B cell (primary cell): ENCODE measurements around the gene UGT2B28.
"Not testable (repeated sequence)": the region's sequence is repeated elsewhere in the genome, so short reads cannot be mapped to it uniquely, and the experiment has no call there.

Source experiments
- EZH2 ChIP-seq: IDR thresholded peaks from 2 replicates; pipeline ENCODE4 v1.6.1; 2012; ENCODE audit warnings: borderline replicate concordance, low read depth, mild to moderate bottlenecking, moderate library complexity, low read length; ENCODE audit not compliant: insufficient read depth, poor library complexity, severe bottlenecking
- TF ChIP-seq, protein P1 (sequence below): fragments of 200-600 bp; IDR thresholded peaks from one replicate; pipeline ENCODE4 v1.8.0; 2022; ENCODE audit warnings: antibody characterized with exemption, mild to moderate bottlenecking

DNA sequence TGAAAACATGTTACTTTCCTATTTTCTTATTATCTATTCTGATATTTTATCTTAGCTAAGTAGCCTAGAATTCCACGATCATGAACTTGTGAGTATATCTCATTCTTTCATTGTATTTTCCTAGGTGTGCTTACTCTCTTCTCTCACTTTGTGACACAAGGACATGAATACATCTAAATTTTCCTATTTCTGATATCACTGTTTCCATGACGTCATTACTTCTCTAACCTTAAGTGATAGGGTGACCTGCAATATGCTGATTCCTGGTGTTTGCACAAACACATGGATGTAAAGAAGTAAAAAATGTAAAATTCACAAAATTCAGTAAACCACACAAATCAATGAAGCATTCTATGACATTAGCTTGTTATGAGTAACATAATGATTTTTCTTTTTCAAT, 29.4 kb upstream of the UGT2B28 start:
- TF ChIP-seq, protein P1, sequence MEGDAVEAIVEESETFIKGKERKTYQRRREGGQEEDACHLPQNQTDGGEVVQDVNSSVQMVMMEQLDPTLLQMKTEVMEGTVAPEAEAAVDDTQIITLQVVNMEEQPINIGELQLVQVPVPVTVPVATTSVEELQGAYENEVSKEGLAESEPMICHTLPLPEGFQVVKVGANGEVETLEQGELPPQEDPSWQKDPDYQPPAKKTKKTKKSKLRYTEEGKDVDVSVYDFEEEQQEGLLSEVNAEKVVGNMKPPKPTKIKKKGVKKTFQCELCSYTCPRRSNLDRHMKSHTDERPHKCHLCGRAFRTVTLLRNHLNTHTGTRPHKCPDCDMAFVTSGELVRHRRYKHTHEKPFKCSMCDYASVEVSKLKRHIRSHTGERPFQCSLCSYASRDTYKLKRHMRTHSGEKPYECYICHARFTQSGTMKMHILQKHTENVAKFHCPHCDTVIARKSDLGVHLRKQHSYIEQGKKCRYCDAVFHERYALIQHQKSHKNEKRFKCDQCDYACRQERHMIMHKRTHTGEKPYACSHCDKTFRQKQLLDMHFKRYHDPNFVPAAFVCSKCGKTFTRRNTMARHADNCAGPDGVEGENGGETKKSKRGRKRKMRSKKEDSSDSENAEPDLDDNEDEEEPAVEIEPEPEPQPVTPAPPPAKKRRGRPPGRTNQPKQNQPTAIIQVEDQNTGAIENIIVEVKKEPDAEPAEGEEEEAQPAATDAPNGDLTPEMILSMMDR, result not testable (repeated sequence)
- TF ChIP-seq EZH2, result not testable (repeated sequence)
